ENCODE results near the gene TAF6.

- TF ChIP-seq POLR2A (IDR thresholded peaks at IDR 0.05; ENCODE audit: low read length) = no peak
- no peak for TF ChIP-seq GATA1 (IDR thresholded peaks at IDR 0.05; ENCODE audit: low read depth, low read length)
Measured at GRCh38 chr7:100072462-100072861, 46.7 kb downstream of the TAF6 start.

Measured in erythroblast (primary cell).